Activated T-cell treated with anti-CD3 and anti-CD28 coated beads, Interleukin-2, amount 50 U/mL, for 72 hours (primary cell): Measurements from ENCODE around the gene ADAP1. TPM values are rescaled to one million over a fixed set of nuclear protein-coding genes. Genes with fewer than 3 reads are reported as not detected.

Experiments used
- ATAC-seq, 2 donors: fragments of 150-1000 bp; cut with Tn5 transposase; replicated peaks in 1 of 2; 2 replicates each; pipeline ENCODE4 v1.10.0; 2021; ENCODE audit warnings: moderate library complexity in 2 of 2, mild to moderate bottlenecking in 1 of 2
- DNase-seq, 2 donors: peaks; one replicate each; pipeline ENCODE4 v3.0.0; 2021 to 2022; ENCODE audit warnings: mixed read lengths in 1 of 2
- H3K27ac Mint-ChIP-seq: one replicate; pipeline ENCODE4 v1.8.0; 2022; ENCODE audit warnings: mild to moderate bottlenecking, moderate library complexity, mixed read lengths
- H3K27me3 Mint-ChIP-seq: one replicate; pipeline ENCODE4 v1.8.0; 2022; ENCODE audit warnings: low read depth, mixed read lengths
- H3K36me3 Mint-ChIP-seq, 2 donors: one replicate each; pipeline ENCODE4 v1.8.0; 2022; ENCODE audit warnings: mixed read lengths in 2 of 2, mild to moderate bottlenecking in 1 of 2; ENCODE audit not compliant: insufficient read depth in 2 of 2
- H3K4me1 Mint-ChIP-seq: one replicate; pipeline ENCODE4 v1.8.0; 2022; ENCODE audit warnings: low read depth, mixed read lengths
- H3K4me3 Mint-ChIP-seq, 2 donors: one replicate each; pipeline ENCODE4 v1.8.0; 2022; ENCODE audit warnings: mild to moderate bottlenecking in 2 of 2, mixed read lengths in 2 of 2, moderate library complexity in 2 of 2
- H3K9me3 Mint-ChIP-seq, 2 donors: one replicate each; pipeline ENCODE4 v1.8.0; 2022; ENCODE audit warnings: mixed read lengths in 2 of 2
- total RNA-seq, 2 donors: library from RNA; stranded (reverse); gene quantifications; one replicate each; pipeline ENCODE4 v1.2.3, GENCODE V29; 2022

ADAP1 gene
- total RNA-seq, 2 donors from 2014 or later, result 11.1 to 29.4 TPM

- Mint-ChIP-seq H3K27me3 (peaks cover 6% of the 10 kb centered on the region), H3K9me3 (peaks cover 0 to under 1% of the 10 kb centered on the region in 2 donors), H3K27ac (no peak overlapping the region), H3K36me3 (no peaks in the 10 kb centered on the region), H3K4me1 (no peaks in the 10 kb centered on the region), H3K4me3 (no peak overlapping the region)
- no peak for DNase-seq
- ATAC-seq, result no peak
Observed at GRCh38 chr7:984361-985126, 30.1 kb upstream of the ADAP1 start.

- H3K27me3 Mint-ChIP-seq, result peaks cover 6% of the 10 kb centered on the region
- H3K4me3 Mint-ChIP-seq, result no peak overlapping the region
- H3K9me3 Mint-ChIP-seq, result no peaks in the 10 kb centered on the region
Observed at GRCh38 chr7:983616-984071, 29.2 kb upstream of the ADAP1 start.

GRCh38 chr7:983004-983615 lies 28.6 kb upstream of the ADAP1 start, which contains the start of gene CYP2W1:
TSS of gene CYP2W1 (plus strand) at chr7:983181. CDS start at chr7:983212, 31 bp downstream.
- H3K9me3 Mint-ChIP-seq, result no peaks in the 10 kb centered on the region
- peaks cover 6% of the 10 kb centered on the region for H3K27me3 Mint-ChIP-seq
- ATAC-seq (no peak), DNase-seq (no peak)
- no peaks in the 10 kb centered on the region for H3K4me1 Mint-ChIP-seq
- no peak within 1 kb of the TSS for H3K27ac Mint-ChIP-seq
- H3K36me3 Mint-ChIP-seq, result no peaks in the 10 kb centered on the region
- H3K4me3 Mint-ChIP-seq, result no peak within 1 kb of the TSS

More at GRCh38 chr7:983616-984071, 29.2 kb upstream of the ADAP1 start:
- H3K4me1 Mint-ChIP-seq, result no peaks in the 10 kb centered on the region
- ATAC-seq (no peak), DNase-seq (no peak)
- no peaks in the 10 kb centered on the region for H3K36me3 Mint-ChIP-seq
- no peak overlapping the region for H3K27ac Mint-ChIP-seq

GRCh38 chr7:982511-983003 lies 28.1 kb upstream of the ADAP1 start:
- H3K27me3 Mint-ChIP-seq, result peaks cover 6% of the 10 kb centered on the region
- no peaks in the 10 kb centered on the region for H3K4me1 Mint-ChIP-seq
- no peaks in the 10 kb centered on the region for H3K36me3 Mint-ChIP-seq
- H3K9me3 Mint-ChIP-seq, result no peaks in the 10 kb centered on the region
- no peak for DNase-seq
- H3K27ac Mint-ChIP-seq, result no peak overlapping the region
- H3K4me3 Mint-ChIP-seq, result no peak overlapping the region
- ATAC-seq, result no peak

GRCh38 chr7:981793-982510 lies 27.5 kb upstream of the ADAP1 start:
- H3K27ac Mint-ChIP-seq, result no peak overlapping the region
- no peak overlapping the region for H3K4me3 Mint-ChIP-seq
- H3K4me1 Mint-ChIP-seq, result no peaks in the 10 kb centered on the region
- no peaks in the 10 kb centered on the region for H3K36me3 Mint-ChIP-seq
- peaks cover 6% of the 10 kb centered on the region for H3K27me3 Mint-ChIP-seq
- no peak for DNase-seq
- no peak for ATAC-seq
- H3K9me3 Mint-ChIP-seq, result no peaks in the 10 kb centered on the region

GRCh38 chr7:979886-980571 lies 25.5 kb upstream of the ADAP1 start:
- Mint-ChIP-seq H3K27ac (no peak overlapping the region), H3K4me1 (no peaks in the 10 kb centered on the region), H3K27me3 (no peaks in the 10 kb centered on the region), H3K4me3 (no peak overlapping the region), H3K9me3 (no peaks in the 10 kb centered on the region), H3K36me3 (no peaks in the 10 kb centered on the region)
- ATAC-seq (no peak), DNase-seq (no peak)

- no peaks in the 10 kb centered on the region for H3K27me3 Mint-ChIP-seq
- H3K9me3 Mint-ChIP-seq, result no peaks in the 10 kb centered on the region
- no peak overlapping the region for H3K27ac Mint-ChIP-seq
- H3K36me3 Mint-ChIP-seq, result no peaks in the 10 kb centered on the region
- H3K4me1 Mint-ChIP-seq, result peaks cover 3% of the 10 kb centered on the region
- no peak for ATAC-seq
- no peak overlapping the region for H3K4me3 Mint-ChIP-seq
- no peak for DNase-seq
Observed at GRCh38 chr7:979151-979550, 24.7 kb upstream of the ADAP1 start.

GRCh38 chr7:978416-979091 lies 24.1 kb upstream of the ADAP1 start:
- H3K36me3 Mint-ChIP-seq, result no peaks in the 10 kb centered on the region
- no peak for ATAC-seq
- DNase-seq, result no peak
- no peaks in the 10 kb centered on the region for H3K9me3 Mint-ChIP-seq
- H3K27ac Mint-ChIP-seq, result no peak overlapping the region
- H3K4me1 Mint-ChIP-seq, result peaks cover 7% of the 10 kb centered on the region
- H3K4me3 Mint-ChIP-seq, result no peak overlapping the region
- H3K27me3 Mint-ChIP-seq, result no peaks in the 10 kb centered on the region

- Mint-ChIP-seq H3K4me1 (peaks cover 12% of the 10 kb centered on the region), H3K36me3 (no peaks in the 10 kb centered on the region), H3K27ac (no peak overlapping the region), H3K27me3 (no peaks in the 10 kb centered on the region), H3K4me3 (no peak overlapping the region), H3K9me3 (no peaks in the 10 kb centered on the region)
- ATAC-seq (no peak), DNase-seq (no peak)
Observed at GRCh38 chr7:978049-978346, 23.5 kb upstream of the ADAP1 start.

- Mint-ChIP-seq H3K4me3 (no peak overlapping the region), H3K4me1 (peaks cover 16% of the 10 kb centered on the region), H3K9me3 (no peaks in the 10 kb centered on the region), H3K27ac (no peak overlapping the region), H3K36me3 (peaks cover 0 to 4% of the 10 kb centered on the region in 2 donors), H3K27me3 (no peaks in the 10 kb centered on the region)
- no peak for ATAC-seq
- no peak for DNase-seq
Observed at GRCh38 chr7:977326-978048, 23.0 kb upstream of the ADAP1 start.

GRCh38 chr7:976901-977325 lies 22.4 kb upstream of the ADAP1 start:
- no peaks in the 10 kb centered on the region for H3K9me3 Mint-ChIP-seq
- no peak overlapping the region for H3K4me3 Mint-ChIP-seq
- H3K27me3 Mint-ChIP-seq, result no peaks in the 10 kb centered on the region
- no peak overlapping the region for H3K27ac Mint-ChIP-seq
- H3K4me1 Mint-ChIP-seq, result peaks cover 22% of the 10 kb centered on the region
- DNase-seq (no peak), ATAC-seq (no peak)
- peaks cover 0 to 7% of the 10 kb centered on the region in 2 donors for H3K36me3 Mint-ChIP-seq
